ENCODE measurements around the gene GSTCD. TPM values are rescaled to one million over a fixed set of nuclear protein-coding genes. Genes with fewer than 3 reads are reported as not detected.

The GSTCD gene, protein sequence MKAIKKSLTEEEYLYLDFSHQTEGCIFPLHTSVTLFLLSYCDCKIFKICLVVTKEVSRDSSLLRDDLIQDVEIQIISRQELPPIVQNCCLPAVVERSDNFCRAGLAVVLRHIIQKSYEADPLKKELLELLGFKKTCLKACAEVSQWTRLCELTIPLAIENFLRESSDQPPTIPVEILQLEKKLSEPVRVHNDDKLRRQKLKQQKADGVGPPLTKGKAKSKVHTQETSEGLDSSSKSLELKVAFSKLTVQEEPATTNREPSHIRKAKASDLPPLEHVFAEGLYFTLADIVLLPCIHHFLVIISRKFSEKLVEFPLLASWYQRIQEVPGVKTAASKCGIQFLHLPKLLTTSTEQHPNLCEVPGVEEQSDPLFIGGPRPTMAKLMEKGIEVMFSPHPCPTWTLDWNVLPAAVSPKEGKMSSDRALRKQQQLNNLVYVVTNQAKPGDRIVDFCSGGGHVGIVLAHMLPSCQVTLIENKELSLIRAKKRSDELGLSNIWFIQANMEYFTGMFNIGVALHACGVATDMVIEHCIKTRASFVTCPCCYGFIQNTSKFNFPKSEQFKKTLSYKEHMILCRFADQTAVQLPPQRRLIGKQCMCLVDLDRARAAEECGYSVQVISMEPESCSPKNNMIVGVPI
- total RNA-seq: 6.8 and 7.9 TPM in 2 replicates

DNA sequence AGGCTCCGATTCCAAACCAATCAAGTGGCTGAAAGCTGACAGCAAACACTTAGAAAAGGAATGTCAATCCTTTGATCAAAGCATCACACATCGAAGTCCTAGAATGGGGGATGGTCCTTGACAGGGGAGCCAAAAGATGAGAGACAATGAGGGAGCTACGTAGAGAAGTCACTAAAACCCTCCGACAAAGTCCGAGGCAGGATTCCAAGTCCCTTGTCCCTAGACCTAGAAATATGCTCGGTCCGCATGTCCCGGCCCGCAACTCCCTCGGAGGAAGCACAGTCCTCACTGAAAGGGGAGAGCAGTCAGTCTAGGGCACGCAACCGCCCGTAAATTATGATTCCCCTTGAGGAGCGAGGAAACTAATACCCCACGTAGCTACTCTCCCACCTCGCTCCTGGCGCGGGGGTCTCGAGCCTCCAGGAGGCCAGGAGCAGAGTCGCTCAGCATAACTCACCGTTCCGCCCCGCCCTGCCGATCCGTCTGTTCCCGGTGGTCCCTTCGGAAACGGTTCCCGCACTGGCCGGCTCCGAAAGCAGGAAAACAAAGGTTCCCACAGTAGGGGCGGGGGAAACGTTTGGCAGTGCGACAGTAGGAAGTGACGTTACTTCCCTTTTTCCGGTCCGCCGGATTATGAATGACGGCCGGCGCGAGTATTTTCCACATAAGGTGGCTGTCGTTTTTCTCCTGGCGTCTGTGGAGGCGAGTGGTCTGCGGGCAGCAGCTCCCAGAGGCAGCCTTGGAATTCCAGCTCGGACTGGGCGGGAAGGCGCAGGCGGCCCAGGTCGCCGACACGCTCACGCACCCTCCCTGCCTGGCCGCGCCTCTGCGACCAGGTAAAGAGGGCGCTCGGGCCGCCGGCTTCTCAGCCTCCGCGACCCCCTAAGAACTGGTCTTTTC is at the start of gene GSTCD, which contains the start of gene INTS12:
Gene GSTCD, plus strand, starts transcription at position 604 of the 900 bp plus-strand sequence. CDS start 8,830 bp downstream, outside the sequence.
Gene INTS12, minus strand, starts transcription at position 509 of the 900 bp plus-strand sequence. CDS start 8,684 bp downstream, outside the sequence.

GRCh38 chr4:105894660-105895582 is 186.3 kb downstream of the GSTCD start, which contains the start of gene NPNT:
NPNT (plus strand) TSS chr4:105895471; CDS start chr4:105895653, 182 bp downstream.

Other genes with a start within 250 kb of the GSTCD start
- 49.1 and 62.5 TPM in 2 replicates for gene PPA2, start 234.7 kb upstream of the GSTCD start, total RNA-seq
- gene ARHGEF38, start 156.2 kb upstream of the GSTCD start, total RNA-seq: not detected in 2 replicates
- 13.9 and 15.1 TPM in 2 replicates for gene INTS12, start 95 bp upstream of the GSTCD start, total RNA-seq
- gene NPNT, start 186.7 kb downstream of the GSTCD start, total RNA-seq: 0.06 TPM in 1 of 2 replicates, not detected in the other